PC-3 (cell line): Measurements from ENCODE around the gene CDKN1B. TPM values are rescaled to one million over a fixed set of nuclear protein-coding genes. Genes with fewer than 3 reads are reported as not detected.

ENCODE experiments used
- ATAC-seq: fragments of 200-7000 bp; cut with Tn5 transposase; 2 replicates; pipeline ENCODE4 v1.9.1; 2020; ENCODE audit warnings: mild to moderate bottlenecking, moderate library complexity
- BruUV-seq: library from RNA; stranded (reverse); fragments of 400-500 nt; replicated peaks from 2 replicates; lab custom pipeline; 2021; lab: Mats Ljungman, UMichigan
- CTCF ChIA-PET: fragments of 300-600 bp; sonication (Branson Sonifier 250); formaldehyde crosslinking; loops from one replicate; lab custom pipeline; 2022; ENCODE audit warnings: antibody characterized with exemption; lab: Charles Lee
- POLR2A ChIA-PET: fragments of 300-600 bp; sonication (Branson Sonifier 250); formaldehyde crosslinking; loops from one replicate; lab custom pipeline; 2022; ENCODE audit warnings: antibody characterized with exemption; ENCODE audit not compliant: unreplicated experiment; lab: Charles Lee
- DNase-seq: peaks from one replicate; pipeline ENCODE4 v3.0.0-alpha.2; 2015
- H2AFZ ChIP-seq: fragments of 300-600 bp; sonication (generic); 2 replicates; pipeline ENCODE4 v1.6.0; 2016; ENCODE audit warnings: antibody characterized with exemption, low read length
- H3F3A ChIP-seq: fragments of 300-600 bp; sonication (generic); one replicate; pipeline ENCODE4 v1.6.0; 2017; ENCODE audit warnings: antibody characterized with exemption, low read length, control low read depth, mild to moderate bottlenecking; ENCODE audit not compliant: unreplicated experiment
- H3K27ac ChIP-seq: fragments of 300-600 bp; sonication (generic); 2 replicates; pipeline ENCODE4 v1.5.1; 2016; ENCODE audit warnings: mild to moderate bottlenecking, low read length
- H3K27me3 ChIP-seq: fragments of 300-600 bp; sonication (generic); 2 replicates; pipeline ENCODE4 v1.6.1; 2016; ENCODE audit warnings: low read length, mixed read lengths
- H3K36me3 ChIP-seq: fragments of 300-600 bp; sonication (generic); 2 replicates; pipeline ENCODE4 v1.6.1; 2016; ENCODE audit warnings: low read depth, mixed run types, low read length, mixed read lengths
- H3K4me1 ChIP-seq: fragments of 300-600 bp; sonication (generic); 2 replicates; pipeline ENCODE4 v1.5.1; 2016; ENCODE audit warnings: low read length; ENCODE audit not compliant: insufficient read depth
- H3K4me2 ChIP-seq: fragments of 300-600 bp; sonication (generic); 2 replicates; pipeline ENCODE4 v1.6.0; 2016; ENCODE audit warnings: low read length
- H3K4me3 ChIP-seq: fragments of 300-600 bp; sonication (generic); 2 replicates; pipeline ENCODE4 v1.5.1; 2016; ENCODE audit warnings: mild to moderate bottlenecking, low read length, mixed read lengths
- H3K79me2 ChIP-seq: fragments of 300-600 bp; sonication (generic); 2 replicates; pipeline ENCODE4 v1.6.1; 2017; ENCODE audit warnings: low read length, mixed read lengths
- H3K9ac ChIP-seq: fragments of 300-600 bp; sonication (generic); 2 replicates; pipeline ENCODE4 v1.6.0; 2016; ENCODE audit warnings: mild to moderate bottlenecking, low read length
- H3K9me2 ChIP-seq: fragments of 300-600 bp; sonication (generic); replicated peaks from 2 replicates; pipeline ENCODE4 v1.6.1; 2016; ENCODE audit warnings: mixed run types, low read length, mixed read lengths
- H3K9me3 ChIP-seq: fragments of 300-600 bp; sonication (generic); 2 replicates; pipeline ENCODE4 v1.6.1; 2016; ENCODE audit warnings: low read length, mixed read lengths
- H4K20me1 ChIP-seq: fragments of 300-600 bp; sonication (generic); 2 replicates; pipeline ENCODE4 v1.6.1; 2016; ENCODE audit warnings: low read length, mixed read lengths
- EZH2 ChIP-seq: fragments of 300-600 bp; sonication (generic); IDR thresholded peaks from one replicate; pipeline ENCODE4 v1.6.1; 2017; ENCODE audit warnings: antibody characterized with exemption, mild to moderate bottlenecking, low read length; ENCODE audit not compliant: unreplicated experiment
- EZH2phosphoT487 ChIP-seq: fragments of 300-600 bp; sonication (generic); IDR thresholded peaks from 2 replicates; pipeline ENCODE4 v1.6.1; 2018; ENCODE audit warnings: mild to moderate bottlenecking, antibody characterized with exemption, low read length, borderline replicate concordance
- intact Hi-C: fragments of 100-400 bp; cut with micrococcal nuclease; formaldehyde crosslinking; loops from 2 replicates; pipeline ENCODE4 v1.9.0; 2023
- total RNA-seq: library from RNA; depleted of rRNA; stranded (reverse); fragments of >200 nt; gene quantifications from 2 replicates; pipeline ENCODE4 v1.2.3, GENCODE V29; 2014
- TF ChIP-seq, protein P1 (sequence below): fragments of 300-600 bp; sonication (generic); conservative IDR thresholded peaks from 2 replicates; pipeline ENCODE4 v1.5.1; 2017; ENCODE audit warnings: antibody characterized with exemption, low read depth, mild to moderate bottlenecking, low read length

Gene CDKN1B
- total RNA-seq, 1 experiment from 2014 or later: 29.2 TPM

- Histone ChIP-seq H2AFZ (peak overlapping the region; percentile 87), H3K4me2 (peak overlapping the region; percentile 88), H3K9me2 (no peaks in the 10 kb centered on the region), H3F3A (no peaks in the 10 kb centered on the region), H3K36me3 (peaks cover 12% of the 10 kb centered on the region), H3K4me1 (peaks cover 31% of the 10 kb centered on the region), H4K20me1 (peaks cover 7% of the 10 kb centered on the region; the same call in 1 of the 2 replicates), H3K9me3 (no peaks in the 10 kb centered on the region), H3K79me2 (peaks cover 34% of the 10 kb centered on the region), H3K4me3 (peak overlapping the region; percentile 70), H3K9ac (peak overlapping the region; percentile 38), H3K27me3 (no peaks in the 10 kb centered on the region), H3K27ac (peak overlapping the region; percentile 26)
- BruUV-seq: no TSS peak
- intact Hi-C loops: no loop called here
- ChIA-PET CTCF (interaction anchor here (0.6 to 1.1 kb wide), 2 partner anchors 22 to 23 kb away, joined by 4 to 9 read pairs; no protein-coding TSS in a partner anchor), POLR2A (interaction anchor here (0.5 kb wide), 2 partner anchors 11 to 316 kb away, joined by 3 to 4 read pairs; no protein-coding TSS in a partner anchor)
- TF ChIP-seq, protein P1, sequence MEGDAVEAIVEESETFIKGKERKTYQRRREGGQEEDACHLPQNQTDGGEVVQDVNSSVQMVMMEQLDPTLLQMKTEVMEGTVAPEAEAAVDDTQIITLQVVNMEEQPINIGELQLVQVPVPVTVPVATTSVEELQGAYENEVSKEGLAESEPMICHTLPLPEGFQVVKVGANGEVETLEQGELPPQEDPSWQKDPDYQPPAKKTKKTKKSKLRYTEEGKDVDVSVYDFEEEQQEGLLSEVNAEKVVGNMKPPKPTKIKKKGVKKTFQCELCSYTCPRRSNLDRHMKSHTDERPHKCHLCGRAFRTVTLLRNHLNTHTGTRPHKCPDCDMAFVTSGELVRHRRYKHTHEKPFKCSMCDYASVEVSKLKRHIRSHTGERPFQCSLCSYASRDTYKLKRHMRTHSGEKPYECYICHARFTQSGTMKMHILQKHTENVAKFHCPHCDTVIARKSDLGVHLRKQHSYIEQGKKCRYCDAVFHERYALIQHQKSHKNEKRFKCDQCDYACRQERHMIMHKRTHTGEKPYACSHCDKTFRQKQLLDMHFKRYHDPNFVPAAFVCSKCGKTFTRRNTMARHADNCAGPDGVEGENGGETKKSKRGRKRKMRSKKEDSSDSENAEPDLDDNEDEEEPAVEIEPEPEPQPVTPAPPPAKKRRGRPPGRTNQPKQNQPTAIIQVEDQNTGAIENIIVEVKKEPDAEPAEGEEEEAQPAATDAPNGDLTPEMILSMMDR: peak; percentile 50
- TF ChIP-seq EZH2phosphoT487 (no peak), EZH2 (no peak)
- DNase-seq (peak; percentile 35), ATAC-seq (peak; percentile 16)
Observed at GRCh38 chr12:12714276-12715021, 2.7 kb upstream of the CDKN1B start.

GRCh38 chr12:12715128-12715458, 2.1 kb upstream of the CDKN1B start:
- TF ChIP-seq, protein P1: no peak
- TF ChIP-seq EZH2phosphoT487 (no peak), EZH2 (no peak)
- Histone ChIP-seq H2AFZ (peak overlapping the region; percentile 87), H4K20me1 (peaks cover 9% of the 10 kb centered on the region; the same call in 1 of the 2 replicates), H3K4me2 (peak overlapping the region; percentile 88), H3K4me3 (peak overlapping the region; percentile 70; the same call in 1 of the 2 replicates), H3K27ac (peak overlapping the region; percentile 26), H3K27me3 (no peaks in the 10 kb centered on the region), H3K36me3 (peaks cover 19% of the 10 kb centered on the region), H3K9me2 (no peaks in the 10 kb centered on the region), H3K9ac (no peak overlapping the region), H3K4me1 (peaks cover 33% of the 10 kb centered on the region), H3F3A (no peaks in the 10 kb centered on the region), H3K9me3 (no peaks in the 10 kb centered on the region), H3K79me2 (peaks cover 40% of the 10 kb centered on the region)
- intact Hi-C loops: no loop called here
- no TSS peak for BruUV-seq
- ChIA-PET CTCF (interaction anchor here (1.3 kb wide), 1 partner anchor 22 kb away, joined by 3 read pairs; no protein-coding TSS in a partner anchor), POLR2A (no interaction called here)
- no peak for ATAC-seq
- no peak for DNase-seq
